ENCODE results near the gene PRR22.

PRR22 gene

GRCh38 chr19:5784581-5785147, at the start of gene PRR22:
TSS of gene PRR22 (minus strand) at chr19:5784746. CDS start at chr19:5784660, 86 bp downstream.
- no peak for DNase-seq (ENCODE audit: low read depth in 2 of 2)

DNA sequence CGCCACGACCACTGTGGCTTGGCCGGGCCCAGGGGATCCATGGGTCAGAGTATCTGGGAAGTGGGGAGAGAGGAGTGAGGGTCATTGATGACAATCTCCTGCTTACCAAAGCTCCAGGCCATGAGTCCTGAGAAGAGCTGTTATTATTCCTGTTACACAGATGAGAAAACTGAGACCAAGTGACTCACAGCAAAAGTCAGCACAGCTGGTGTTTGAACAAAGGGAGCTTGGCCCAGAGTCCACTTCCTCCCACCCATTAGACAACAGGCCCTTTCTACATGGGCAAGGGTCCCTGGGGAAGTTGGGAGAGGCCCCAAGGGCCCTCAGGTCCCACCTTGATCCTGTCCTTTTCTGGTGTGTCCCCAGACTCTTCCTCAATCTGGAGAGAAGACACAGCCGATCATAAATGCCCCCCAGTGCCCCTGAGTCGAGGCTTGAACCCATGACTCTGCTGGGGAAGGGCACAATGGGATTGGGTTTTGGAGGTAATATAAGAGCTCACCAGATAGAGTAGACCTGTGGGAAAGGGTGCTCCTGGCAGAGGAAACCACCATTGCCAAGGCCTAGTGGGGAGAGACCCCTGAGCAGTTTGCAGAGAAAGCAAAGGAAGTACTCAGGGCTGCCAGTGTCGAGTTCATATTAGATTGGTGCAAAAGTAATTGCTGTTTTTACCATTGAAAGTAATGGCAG, 48.1 kb upstream of the PRR22 start:
- no peak for DNase-seq (ENCODE audit: low read depth in 2 of 2)

DNA sequence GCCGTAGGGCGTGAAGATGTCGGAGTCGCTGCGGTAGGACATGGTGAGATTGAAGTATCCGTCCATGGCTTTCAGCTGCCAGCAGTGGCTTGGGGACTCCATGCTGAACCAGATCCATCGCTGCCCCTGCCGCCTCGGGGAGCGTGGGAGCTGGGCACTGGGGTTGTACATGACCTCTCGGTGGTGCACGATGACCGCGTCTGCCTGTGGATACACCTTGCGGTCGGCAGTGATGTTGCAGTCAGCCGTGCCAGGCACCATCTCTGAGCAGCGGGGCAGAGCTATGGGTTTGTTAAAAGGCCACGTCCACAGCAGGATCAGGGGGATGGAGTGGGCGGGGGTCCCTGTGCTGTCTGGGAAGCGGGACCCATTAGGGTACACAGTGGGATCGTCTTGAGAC, 47.5 kb upstream of the PRR22 start:
- no peak for DNase-seq (ENCODE audit: low read depth in 2 of 2)

- no peak for DNase-seq (ENCODE audit: low read depth in 2 of 2)
These were observed 46.6 kb upstream of the PRR22 start for GRCh38 chr19:5831159-5831558.

DNA sequence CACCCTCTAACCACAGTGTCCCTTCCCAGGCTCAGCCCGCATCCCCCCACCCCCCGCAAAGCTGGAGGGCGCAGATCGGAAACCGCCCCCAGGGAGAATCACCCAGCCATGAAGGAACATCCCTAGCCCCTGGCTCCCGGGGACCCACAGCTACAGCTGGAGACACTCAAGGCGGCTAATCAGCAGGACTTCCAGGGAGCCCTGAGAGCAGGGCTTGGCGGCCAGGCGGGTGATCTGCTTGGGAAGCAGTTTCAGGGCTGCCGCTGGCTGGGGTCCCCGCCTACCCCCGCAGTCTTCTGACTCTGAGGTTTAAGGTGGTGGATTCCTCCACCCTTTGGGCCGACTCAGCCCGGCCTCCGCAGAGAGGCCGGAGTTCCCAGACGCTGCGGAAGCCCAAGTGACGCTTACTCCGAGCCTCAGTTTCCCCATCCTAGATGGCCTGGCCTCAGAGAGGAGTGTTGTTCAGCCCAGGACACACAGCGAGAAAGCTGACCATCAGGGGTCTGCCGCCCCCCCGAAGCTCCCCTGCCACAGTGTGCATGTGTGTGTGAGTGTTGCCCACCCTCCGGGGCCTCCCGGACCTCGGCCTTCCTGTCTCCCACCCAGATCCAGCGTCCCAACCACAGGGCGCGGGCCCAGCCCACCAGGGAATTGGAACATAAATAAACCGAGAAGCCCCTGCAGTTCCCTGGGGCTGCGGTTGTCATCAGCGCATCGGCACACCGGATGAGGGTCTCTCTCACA, 45.2 kb upstream of the PRR22 start:
- no peak for DNase-seq (ENCODE audit: low read depth in 2 of 2)

DNA sequence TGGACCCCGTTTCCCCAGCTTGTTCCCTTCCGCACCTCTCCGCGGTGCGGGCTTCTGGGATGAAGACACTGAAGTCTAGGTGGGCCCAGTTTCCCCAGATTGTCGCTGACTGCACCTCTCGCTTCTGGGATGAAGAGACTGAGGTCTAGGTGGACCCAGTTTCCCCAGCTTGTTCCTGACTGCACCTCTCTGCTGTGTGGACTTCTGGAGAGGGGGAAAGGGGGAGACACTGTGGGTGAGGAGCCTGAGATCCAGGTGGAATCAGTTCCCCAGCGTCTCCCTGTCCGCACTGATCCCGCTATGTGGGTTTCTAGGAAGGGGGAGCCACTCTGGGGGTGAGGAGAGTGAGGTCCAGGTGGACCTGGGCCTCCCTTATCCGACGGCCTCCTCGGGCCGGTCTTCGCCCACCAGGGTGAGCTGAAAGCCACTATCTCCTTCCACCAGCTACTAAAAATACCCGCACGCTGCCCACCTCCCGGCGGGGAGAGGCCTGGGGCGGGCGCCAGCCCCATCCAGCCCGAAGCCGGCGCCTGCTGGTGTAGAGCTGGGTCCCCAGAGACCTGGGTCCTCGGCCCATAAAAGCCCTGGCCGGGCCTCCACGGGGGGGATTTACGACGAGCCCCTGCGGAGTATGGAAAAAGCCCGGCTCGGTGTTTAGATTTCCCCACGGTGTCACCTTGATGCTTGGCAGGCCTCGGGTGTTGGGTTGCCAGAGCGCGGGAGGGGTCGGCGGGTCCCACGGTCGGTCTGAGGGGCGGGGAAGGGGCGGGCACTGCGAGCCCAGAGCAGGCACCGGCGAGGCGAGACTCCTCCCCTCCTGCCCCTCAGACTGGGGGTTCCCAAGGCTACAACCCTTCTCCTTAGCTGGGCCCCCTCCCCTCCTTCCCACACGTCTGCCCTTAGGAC, 44.4 kb upstream of the PRR22 start:
- DNase-seq (ENCODE audit: low read depth in 2 of 2) = peak in 1 of 2 donors; percentile 25

- peak; percentile 91 to 93 for DNase-seq (ENCODE audit: low read depth in 2 of 2)
These were observed 43.5 kb upstream of the PRR22 start for GRCh38 chr19:5827891-5828660.

DNA sequence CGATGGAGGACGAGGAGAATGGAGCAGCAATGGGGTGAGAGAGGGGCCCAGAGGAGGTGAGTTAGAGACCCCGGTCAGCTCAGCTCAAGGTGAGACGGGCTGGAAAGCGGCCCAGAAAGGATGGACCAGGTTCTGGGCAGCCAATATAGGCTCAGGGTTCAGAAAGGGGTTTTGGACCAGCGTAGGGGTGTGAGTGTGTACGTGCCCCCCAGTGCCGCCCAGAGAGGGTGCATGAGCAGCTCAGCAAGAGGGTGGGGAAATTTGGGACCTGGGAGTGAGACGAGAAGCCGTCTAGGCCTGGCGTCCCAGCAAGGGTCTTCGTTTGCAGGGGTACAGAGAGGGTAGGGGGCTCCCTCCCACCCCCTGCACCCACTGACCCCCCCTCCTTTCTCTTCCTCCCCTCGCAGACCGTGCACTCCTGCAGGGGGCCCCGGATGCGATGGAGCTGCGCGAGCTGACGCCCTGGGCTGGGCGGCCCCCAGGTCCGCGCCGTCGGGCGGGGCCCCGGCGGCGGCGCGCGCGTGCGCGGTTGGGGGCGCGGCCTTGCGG, 42.9 kb upstream of the PRR22 start:
- no peak for DNase-seq (ENCODE audit: low read depth in 2 of 2)

- DNase-seq (ENCODE audit: low read depth in 2 of 2) = no peak
These were observed 42.2 kb upstream of the PRR22 start for GRCh38 chr19:5826531-5827341.

DNA sequence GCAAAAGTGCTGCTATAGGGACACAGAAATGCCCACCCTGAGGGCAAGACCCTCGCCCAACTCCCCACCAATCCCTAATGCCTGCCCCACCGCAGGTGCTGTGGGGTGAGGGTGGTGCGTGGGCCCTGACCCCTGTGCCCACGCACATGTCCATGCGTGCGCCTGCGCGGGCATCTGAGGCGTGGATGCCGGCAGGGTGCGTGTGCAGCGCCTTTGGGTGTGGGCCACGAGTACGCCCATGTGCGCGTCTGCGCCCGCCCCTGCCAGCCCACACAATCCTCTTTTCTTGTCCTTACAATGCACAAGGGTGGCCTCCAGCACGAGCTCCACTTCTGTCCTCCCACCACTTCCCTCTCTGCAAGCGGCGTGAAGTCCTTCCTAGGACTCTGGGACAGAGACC, 40.6 kb upstream of the PRR22 start:
- DNase-seq (ENCODE audit: low read depth in 2 of 2) = no peak

GRCh38 chr19:5824751-5825150, 40.2 kb upstream of the PRR22 start:
- DNase-seq (ENCODE audit: low read depth in 2 of 2) = no peak

- DNase-seq (ENCODE audit: low read depth in 2 of 2) = no peak
These were observed 39.2 kb upstream of the PRR22 start for GRCh38 chr19:5823579-5824281.

GRCh38 chr19:5822181-5822844, 37.8 kb upstream of the PRR22 start:
- no peak for DNase-seq (ENCODE audit: low read depth in 2 of 2)

- no peak for DNase-seq (ENCODE audit: low read depth in 2 of 2)
These were observed 37.1 kb upstream of the PRR22 start for GRCh38 chr19:5821521-5822180.

GRCh38 chr19:5820785-5821184, 36.2 kb upstream of the PRR22 start:
- no peak for DNase-seq (ENCODE audit: low read depth in 2 of 2)

- no peak for DNase-seq (ENCODE audit: low read depth in 2 of 2)
These were observed 34.0 kb upstream of the PRR22 start for GRCh38 chr19:5818594-5818993.

GRCh38 chr19:5817218-5817617, 32.7 kb upstream of the PRR22 start:
- no peak for DNase-seq (ENCODE audit: low read depth in 2 of 2)

GRCh38 chr19:5814852-5815246, 30.3 kb upstream of the PRR22 start:
- no peak for DNase-seq (ENCODE audit: low read depth in 2 of 2)

Measured in stimulated activated CD4-positive, alpha-beta T cell treated with anti-CD3 and anti-CD28 coated beads, Interleukin-4, amount 100 ng/mL, for 48 hours (primary cell).